SH-SY5Y (cell line): ENCODE measurements around the gene PHACTR1.

ENCODE experiments used
- GATA2 ChIP-seq: IDR thresholded peaks from 2 replicates; pipeline ENCODE4 v1.6.1; 2011; ENCODE audit warnings: mild to moderate bottlenecking, low read depth, low read length
- GATA3 ChIP-seq: IDR thresholded peaks from 2 replicates; pipeline ENCODE4 v1.6.1; 2011; ENCODE audit warnings: low read depth, mild to moderate bottlenecking, low read length, moderate library complexity

The PHACTR1 gene

DNA sequence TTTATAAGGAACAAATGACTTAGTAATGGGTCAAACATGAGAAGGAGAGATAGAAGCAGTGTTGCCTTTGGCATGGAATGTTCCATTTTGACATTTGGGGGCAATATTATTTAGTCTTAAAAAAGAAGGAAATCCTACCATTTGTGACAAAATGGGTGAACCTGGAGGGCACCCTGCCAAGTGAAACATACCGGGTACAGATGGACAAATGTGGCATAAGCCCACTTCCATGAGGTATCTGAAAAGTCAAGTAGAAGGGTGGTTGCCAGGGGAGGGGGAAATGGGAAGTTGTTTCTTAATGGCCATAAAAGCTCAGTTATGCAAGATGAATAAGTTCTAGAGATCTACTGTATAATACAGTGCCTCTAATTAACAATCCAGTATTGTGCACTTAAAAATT, 342.5 kb downstream of the PHACTR1 start:
- TF ChIP-seq GATA2 = no peak

DNA sequence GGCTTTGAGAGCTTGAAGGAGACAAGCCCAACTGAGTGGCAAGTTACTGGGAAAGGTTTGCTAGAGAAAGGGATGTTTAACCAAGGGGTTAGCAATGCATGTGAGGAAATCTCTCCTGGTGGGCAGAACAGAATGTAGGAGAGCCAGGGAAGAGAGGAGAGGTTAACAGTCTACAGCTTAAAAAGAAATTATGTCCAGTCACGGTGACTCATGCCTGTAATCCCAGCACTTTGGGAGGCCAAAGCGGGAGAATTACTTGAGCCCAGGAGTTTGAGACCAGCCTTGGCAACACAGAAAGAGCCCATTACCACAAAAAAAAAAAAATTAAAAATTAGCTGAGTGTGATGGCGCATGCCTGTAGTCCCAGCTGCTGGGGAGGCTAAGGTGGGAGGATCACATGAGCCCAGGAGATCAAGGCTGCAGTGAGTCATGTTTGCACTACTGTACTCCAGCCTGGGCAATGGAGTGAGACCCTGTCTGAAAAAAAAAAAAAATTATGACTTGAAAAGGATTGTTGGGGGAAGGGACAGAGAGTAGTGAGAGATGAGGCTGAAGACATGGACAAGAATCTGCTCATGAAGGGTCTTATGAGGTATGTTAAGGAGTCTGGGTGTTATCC, 346.8 kb downstream of the PHACTR1 start:
- TF ChIP-seq GATA3 (no peak), GATA2 (no peak)

DNA sequence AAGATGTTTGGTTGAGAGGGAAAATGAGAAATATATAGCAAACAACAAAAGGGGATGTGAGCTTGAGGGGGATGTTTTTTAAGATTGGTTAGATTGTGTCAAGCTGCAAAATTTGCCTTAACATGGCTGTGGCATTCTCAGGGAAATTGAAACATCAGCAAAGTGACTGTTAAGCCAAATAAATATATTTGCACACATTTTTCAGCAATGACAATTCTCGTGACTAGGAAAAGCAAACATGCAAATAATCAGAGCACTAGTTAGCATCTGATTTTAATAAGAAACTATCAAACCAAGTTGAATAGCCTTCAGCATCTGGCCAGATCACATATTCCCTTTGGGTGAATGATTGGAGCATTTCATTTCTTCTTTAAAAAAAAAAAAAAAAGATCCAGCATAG, 349.0 kb downstream of the PHACTR1 start:
- TF ChIP-seq GATA3 (no peak), GATA2 (no peak)

DNA sequence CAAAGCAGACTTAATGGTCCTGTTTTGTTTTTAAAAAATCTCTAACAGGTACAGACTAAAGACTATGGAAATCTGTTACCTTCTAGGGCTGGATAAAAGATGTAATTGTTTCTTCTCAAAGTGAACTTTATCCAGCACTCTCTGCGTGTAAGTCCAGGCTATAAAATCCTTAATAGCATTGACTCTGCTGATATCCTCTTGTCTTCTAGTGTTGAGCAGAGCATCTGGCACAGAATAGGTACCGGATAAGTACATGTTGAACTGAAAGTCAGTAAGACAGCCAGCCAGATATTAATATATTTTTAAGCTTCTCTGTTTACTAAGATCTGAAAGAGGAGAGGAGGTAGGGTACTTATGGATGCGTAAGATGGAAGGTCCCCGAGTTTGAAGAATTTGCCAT, 349.5 kb downstream of the PHACTR1 start:
- TF ChIP-seq GATA2 = no peak
- TF ChIP-seq GATA3 = no peak

DNA sequence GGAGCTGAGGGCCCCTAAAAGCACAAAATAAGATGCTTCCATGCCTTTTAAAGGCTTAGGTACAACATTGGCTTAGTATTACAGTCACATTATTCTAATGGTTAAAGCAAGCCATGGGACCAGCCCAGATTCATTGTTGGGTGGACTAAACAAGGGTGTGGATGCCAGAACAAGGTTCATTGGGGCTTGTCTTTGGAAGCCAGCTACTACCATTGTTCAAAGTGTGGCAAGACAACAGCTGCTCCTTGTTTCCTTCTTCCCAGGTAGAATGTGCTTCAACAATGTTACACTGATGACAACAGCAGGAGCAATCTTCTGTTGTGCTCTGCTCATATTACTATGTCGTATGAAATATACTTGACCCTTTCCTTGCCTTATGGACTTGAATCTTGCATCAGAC, 350.3 kb downstream of the PHACTR1 start:
- TF ChIP-seq GATA3 = no peak
- TF ChIP-seq GATA2 = no peak

DNA sequence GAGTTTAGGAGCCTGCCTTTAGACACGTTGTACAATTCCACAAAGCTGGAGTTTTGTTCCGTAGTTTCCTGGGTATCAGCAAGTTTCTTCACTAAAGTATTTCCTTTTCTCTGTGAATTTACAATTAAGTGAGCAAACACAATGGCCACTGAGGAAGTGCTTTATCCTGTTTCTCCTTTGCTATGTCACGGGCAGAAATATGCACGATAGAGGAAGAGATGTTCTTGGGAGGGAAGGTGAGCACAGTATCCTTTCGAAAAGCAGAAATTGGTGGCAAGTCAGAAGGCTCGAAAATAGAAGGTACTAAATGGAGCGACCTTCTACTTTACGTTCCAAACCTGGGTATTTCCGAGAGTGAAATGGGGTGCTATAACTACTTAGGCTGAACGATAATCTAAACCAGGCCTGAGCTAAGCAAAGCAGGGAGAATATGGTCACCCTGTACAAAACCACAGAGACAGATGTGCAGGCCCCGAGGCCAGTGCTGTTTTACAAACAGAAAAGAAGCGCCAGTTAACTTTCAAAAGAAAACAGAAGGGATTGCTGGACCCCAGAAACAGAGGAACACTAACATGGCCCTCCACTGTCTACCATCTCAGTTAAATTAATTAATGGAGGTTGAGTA, 352.1 kb downstream of the PHACTR1 start:
- TF ChIP-seq GATA2 (no peak), GATA3 (no peak)

DNA sequence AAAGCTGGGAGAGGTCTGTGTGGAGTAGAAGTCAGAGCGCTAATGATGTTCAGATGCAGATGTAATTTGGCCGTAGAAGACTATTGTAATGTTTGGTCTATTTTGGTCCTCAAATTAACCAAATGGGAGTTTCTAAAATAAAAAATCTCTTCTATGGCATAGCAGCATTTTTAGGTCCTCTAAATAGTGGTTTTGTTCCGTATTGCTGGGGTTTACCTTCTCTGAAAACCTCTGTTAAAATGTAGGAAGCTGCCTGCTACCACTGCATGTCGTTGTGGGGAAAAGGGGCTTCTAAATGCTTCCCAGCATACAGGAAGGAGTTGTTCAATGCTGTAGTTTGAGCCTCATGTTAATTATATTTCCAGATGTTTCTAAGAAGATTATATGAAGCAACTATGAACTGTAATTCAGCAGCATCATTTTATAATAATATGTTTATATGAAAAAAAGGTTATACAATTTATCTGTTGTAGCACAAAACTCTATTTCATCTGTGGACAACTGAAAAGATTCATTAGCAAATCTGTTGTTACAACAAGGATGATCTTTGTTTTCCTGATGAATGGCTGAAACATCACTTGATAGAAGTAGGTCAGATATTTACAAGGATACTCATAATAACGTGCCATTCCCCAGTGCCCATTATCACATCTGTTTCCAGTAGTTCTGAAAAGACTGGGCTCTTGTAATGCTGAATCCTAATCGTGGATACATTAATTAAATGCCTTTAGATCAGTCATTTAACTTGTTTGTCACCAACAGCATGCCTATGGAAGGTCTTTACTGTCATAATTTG, 355.2 kb downstream of the PHACTR1 start:
- TF ChIP-seq GATA2 = no peak
- no peak for TF ChIP-seq GATA3

DNA sequence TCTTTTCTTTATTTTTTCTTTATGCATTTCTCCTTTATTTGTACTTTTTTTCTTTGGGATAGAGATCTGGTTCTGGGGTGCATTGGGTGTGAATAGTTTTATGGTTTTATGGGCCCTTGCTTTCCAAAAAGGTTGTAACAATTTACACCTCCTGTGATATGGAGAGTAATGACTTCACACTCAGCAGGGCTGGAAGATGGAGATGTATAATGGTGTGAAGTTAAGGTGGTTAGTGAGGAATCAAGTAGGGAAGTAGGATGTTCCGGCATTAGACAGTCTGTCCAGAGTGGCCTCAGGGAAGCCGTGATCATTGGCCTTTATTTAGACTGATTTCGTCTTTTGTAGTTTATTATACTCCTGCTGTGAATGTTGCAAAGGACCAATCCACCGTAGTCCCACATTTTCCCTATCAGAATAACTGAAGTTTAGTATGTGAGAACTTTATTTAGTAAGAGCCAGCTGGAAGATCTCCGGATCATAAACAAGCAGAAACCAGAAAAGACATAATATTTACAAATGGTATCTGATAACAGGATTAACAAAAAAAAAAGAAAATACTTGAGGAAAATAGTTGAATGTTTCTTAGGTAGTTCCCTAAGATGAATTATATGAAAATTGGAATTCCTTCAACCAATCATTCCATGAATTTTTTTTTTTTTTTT, 356.2 kb downstream of the PHACTR1 start:
- TF ChIP-seq GATA2 = no peak
- TF ChIP-seq GATA3 = no peak

DNA sequence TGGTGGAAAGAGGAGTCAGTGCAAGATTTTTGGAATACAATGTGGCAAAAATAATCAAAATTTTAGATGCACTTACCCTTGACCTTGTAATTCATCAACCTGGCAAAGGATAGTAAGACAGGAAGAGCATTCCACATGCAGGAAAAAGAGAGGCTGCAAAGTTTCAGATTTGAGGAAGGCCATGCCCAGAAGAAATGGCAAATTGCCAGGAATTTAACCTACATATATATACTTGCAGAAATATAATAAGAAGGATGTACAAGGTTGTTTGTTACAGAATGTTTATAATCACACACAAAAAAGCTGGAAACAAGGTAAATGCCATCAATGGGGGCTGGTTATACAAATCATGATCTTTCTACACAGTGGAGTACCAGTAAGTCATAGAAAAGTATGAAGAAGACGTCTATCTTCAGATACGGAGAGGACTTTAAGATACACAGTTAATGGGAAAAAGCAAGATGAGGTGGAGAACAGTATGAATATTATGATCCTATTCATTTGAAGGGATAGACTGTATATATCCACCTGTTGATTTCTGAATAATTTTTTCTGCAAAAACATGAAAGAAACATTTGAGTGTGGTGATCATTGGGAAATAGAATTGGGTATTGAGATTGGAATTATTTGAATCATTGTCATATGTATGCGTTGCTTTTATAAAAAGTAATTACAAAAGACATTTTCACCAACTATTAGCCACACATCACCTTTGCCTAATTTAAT, 358.0 kb downstream of the PHACTR1 start:
- TF ChIP-seq GATA3 (no peak), GATA2 (no peak)

DNA sequence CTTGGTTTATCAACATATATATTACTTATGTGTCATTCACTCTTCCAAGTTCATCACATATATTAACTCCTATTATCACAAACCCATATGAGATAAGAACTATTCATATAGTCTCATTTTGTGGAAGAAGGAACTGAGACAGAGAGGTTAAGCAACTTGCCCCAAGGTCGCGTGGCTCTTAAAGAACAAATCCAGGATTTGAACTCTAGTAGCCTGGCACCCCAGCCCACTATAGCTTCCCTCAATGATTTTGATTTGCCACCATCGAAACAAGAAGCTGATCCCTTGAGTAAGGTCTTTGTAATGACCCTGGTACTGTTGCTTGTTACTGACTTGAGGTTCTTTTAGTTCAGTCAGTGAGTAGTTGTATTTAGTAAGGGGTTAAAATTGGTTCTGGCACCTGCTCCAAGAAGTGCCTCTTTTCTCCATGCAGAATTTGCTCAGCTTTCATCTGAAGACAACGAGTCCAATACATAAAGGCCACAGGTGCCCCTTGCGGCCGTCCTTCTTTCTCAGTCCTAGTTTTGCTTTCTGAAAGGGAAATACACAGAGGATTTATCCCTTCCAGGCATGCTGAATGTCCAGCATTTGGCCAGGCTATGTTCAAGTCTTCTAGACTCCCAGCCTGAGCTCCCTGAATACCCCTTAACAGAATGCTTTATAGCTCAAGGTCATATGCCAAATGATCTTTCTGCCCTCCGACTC, 358.7 kb downstream of the PHACTR1 start:
- TF ChIP-seq GATA3 = no peak
- no peak for TF ChIP-seq GATA2

DNA sequence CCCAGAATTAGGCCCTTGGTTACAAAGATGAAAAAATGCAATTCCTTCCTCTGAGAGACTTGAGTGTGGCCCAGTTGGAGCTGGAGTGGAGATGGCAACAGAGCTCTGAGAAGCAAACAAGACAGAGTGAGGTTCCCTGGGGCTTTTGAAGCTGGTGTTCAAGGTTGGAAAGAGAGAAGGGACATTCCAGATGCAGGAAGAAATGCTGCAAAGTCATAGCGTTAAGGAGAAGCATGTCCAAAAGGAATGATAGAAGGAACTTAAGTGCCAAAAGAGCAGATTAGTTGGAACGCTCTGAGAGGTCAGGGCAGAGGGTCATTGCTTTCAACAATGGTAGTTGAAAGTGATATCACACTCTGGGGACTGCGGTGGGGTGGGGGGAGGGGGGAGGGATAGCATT, 360.0 kb downstream of the PHACTR1 start:
- TF ChIP-seq GATA2 = no peak
- no peak for TF ChIP-seq GATA3

DNA sequence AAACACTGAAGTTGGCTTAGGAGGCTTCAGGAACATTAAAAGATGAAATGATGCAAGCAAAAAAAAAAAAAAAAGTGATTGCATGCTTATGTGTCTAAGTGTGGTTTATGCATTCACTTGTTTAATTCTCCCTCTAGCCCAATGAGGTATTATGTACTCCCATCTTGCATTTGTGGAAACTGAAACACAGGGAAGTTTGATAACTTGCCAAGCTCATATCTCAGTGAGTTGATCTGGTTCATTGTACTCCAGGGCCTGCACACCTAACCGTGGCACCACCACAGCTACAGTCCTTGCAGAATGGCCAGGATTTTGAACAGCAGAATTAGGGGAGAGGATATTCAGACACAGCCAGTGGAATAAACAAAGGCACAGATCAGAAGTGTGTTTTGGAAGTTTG, 360.6 kb downstream of the PHACTR1 start:
- TF ChIP-seq GATA3 = no peak
- TF ChIP-seq GATA2 = no peak

DNA sequence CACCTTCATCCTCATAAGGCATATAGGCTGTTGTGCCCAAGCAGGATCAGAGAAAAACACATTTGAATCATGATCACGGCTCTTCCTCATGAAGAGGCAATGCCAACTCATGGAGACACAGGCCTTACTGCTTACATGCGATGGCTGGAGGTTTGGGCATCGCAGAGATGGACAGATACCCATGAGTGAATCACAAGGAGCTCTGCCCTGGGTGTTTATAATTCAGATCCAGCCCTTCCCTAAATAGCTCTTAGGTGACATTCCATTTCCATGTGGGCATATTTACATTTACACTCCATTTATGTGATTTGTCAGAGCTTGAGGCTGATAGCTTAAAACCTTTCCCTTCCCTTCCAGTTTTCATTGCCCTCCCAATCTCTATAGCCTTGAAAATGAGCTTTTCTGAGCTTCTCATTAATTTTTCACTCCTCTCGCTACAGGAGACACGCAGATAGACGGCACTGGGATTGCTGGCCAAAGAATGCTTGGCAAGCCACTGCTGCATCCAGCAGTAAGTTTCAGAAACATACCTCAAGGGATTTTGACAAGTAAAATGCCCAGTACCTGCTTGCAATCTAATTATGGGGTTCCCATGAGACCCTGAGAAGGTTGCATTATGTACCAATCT, 362.6 kb downstream of the PHACTR1 start:
- TF ChIP-seq GATA3 (no peak), GATA2 (no peak)
